ENCODE results near the gene CENPP. TPM values are rescaled to one million over a fixed set of nuclear protein-coding genes. Genes with fewer than 3 reads are reported as not detected.

Gene CENPP
- total RNA-seq, 4 donors from 2014 or later = 0.98 to 7.9 (median 5.4) TPM

GRCh38 chr9:92380603-92381002, 54.9 kb downstream of the CENPP start:
- TF ChIP-seq CTCF (IDR thresholded peaks at IDR 0.05; ENCODE audit: low read depth) = no peak

- no peak for TF ChIP-seq CTCF (IDR thresholded peaks at IDR 0.05; ENCODE audit: low read depth)
Measured at GRCh38 chr9:92381775-92382174, 56.0 kb downstream of the CENPP start.

- no peak for TF ChIP-seq CTCF (IDR thresholded peaks at IDR 0.05; ENCODE audit: low read depth)
Measured at GRCh38 chr9:92384375-92384774, 58.6 kb downstream of the CENPP start.

DNA sequence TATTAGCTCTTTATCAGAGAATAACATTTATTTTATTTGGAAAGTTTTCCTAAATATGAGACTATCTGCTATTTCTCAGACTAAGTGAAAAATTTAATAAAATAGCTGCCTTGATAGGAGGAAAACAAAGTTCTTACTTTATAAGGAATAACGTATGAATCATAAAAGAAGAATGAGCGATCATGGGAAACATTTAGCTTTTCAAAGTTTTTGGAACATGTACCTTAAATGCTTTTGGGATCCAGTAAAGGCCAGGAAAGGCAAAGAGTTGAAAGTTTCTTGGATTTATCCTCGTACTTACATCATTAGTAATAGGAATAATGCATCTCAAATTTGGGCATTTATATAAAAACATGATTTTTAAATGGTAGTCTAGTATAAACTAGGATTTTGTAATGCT, 59.2 kb downstream of the CENPP start:
- TF ChIP-seq CTCF (IDR thresholded peaks at IDR 0.05; ENCODE audit: low read depth) = no peak

DNA sequence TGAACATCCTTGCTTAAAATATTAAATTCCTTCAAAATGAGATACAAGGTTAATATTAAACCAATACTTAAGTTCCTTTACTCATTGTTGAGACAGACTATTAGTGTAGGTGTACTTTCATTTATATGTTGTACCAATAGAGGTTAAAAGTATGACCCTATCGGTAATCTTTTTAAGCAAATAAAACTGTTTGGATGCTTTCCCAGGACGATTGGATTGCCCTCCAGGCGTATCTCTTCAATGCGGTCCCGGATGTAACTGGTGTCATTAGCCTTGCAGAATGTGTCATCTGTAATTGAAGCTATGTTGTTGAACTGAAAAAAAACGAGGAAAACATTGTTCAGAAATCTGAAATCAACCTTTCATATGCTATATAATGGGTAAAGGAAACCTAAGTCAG, 59.7 kb downstream of the CENPP start:
- TF ChIP-seq CTCF (IDR thresholded peaks at IDR 0.05; ENCODE audit: low read depth) = no peak

DNA sequence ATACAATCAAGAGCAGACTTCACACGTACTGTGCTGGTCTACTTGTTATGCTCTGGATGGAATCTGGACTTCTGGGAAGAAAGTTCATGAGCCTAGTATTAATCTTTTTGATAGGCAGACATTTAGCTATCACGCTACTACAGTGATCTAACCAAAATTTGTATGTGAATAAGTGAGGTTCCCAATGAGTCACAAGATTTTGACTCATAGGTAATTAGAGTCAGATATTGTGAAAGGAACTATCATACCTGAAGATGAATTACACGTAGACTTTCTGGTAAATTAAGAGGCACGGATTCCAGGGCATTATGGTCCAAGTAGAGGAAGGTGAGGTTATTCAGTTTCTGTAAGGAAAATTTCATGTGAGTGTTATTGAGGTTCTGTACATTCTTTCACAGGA, 60.2 kb downstream of the CENPP start:
- no peak for TF ChIP-seq CTCF (IDR thresholded peaks at IDR 0.05; ENCODE audit: low read depth)

DNA sequence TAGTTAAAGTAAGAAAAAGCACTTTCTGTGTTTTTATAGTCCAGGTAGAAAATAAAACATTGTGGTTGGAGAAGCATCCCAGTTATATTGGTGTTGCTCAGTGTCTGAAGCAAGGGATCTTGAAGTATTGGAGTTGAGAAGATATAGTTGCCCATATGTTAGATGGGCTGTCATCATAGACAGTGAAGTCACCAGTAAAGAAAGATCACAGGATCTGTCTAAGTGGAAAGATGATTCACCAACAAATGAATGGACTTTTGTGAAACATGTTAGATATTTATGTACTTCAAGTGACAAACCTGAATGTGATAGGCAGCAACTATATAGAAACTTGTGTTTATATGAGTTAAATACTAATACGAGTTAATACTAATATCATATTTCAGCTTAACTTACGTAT, 66.9 kb downstream of the CENPP start:
- TF ChIP-seq CTCF (IDR thresholded peaks at IDR 0.05; ENCODE audit: low read depth) = no peak
